Neural cell (in vitro differentiated cells): Measurements from ENCODE around the gene TXNRD3. TPM values are rescaled to one million over a fixed set of nuclear protein-coding genes. Genes with fewer than 3 reads are reported as not detected.

Experiments used
- H2AFZ ChIP-seq: fragments of 200-600, 300-800 bp; sonication (generic), shearing (Covaris generic); 2 replicates; pipeline ENCODE4 v1.6.0; 2014; ENCODE audit warnings: low read depth, mild to moderate bottlenecking, antibody characterized with exemption, low read length, moderate library complexity
- H3F3A ChIP-seq: fragments of 200-600 bp; shearing (Covaris generic); 2 replicates; pipeline ENCODE4 v1.6.1; 2016; ENCODE audit warnings: mild to moderate bottlenecking, moderate library complexity, mixed read lengths, antibody characterized with exemption, low read length; ENCODE audit not compliant: insufficient read depth, poor library complexity, severe bottlenecking
- H3K27ac ChIP-seq: fragments of 200-600, 300-800 bp; sonication (generic), shearing (Covaris generic); 2 replicates; pipeline ENCODE4 v1.5.1; 2014; ENCODE audit warnings: mild to moderate bottlenecking, low read length, moderate library complexity
- H3K27me3 ChIP-seq: fragments of 300-800, 200-600 bp; sonication (generic), shearing (Covaris generic); 2 replicates; pipeline ENCODE4 v1.6.0; 2014; ENCODE audit warnings: mild to moderate bottlenecking, low read depth, low read length, moderate library complexity; ENCODE audit not compliant: insufficient read depth
- H3K36me3 ChIP-seq: fragments of 300-800, 200-600 bp; sonication (generic), shearing (Covaris generic); 2 replicates; pipeline ENCODE4 v1.5.1; 2014; ENCODE audit warnings: mild to moderate bottlenecking, antibody characterized with exemption, low read length, moderate library complexity; ENCODE audit not compliant: insufficient read depth
- H3K4me2 ChIP-seq: fragments of 300-800, 200-600 bp; sonication (generic), shearing (Covaris generic); 2 replicates; pipeline ENCODE4 v1.6.0; 2014; ENCODE audit warnings: mild to moderate bottlenecking, low read length
- H3K4me3 ChIP-seq: fragments of 300-800, 200-600 bp; sonication (generic), shearing (Covaris generic); 2 replicates; pipeline ENCODE4 v1.5.1; 2014; ENCODE audit warnings: mild to moderate bottlenecking, low read length, moderate library complexity
- H3K79me2 ChIP-seq: fragments of 200-600 bp; shearing (Covaris generic); replicated peaks from 2 replicates; pipeline ENCODE4 v1.6.0; 2014; ENCODE audit warnings: mild to moderate bottlenecking, low read length, moderate library complexity; ENCODE audit not compliant: insufficient read depth
- H3K9ac ChIP-seq: fragments of 300-800, 200-600 bp; sonication (generic), shearing (Covaris generic); 2 replicates; pipeline ENCODE4 v1.6.1; 2016; ENCODE audit warnings: mild to moderate bottlenecking, low read length, mixed read lengths
- H3K9me2 ChIP-seq: fragments of 200-600 bp; shearing (Covaris generic); 2 replicates; pipeline ENCODE4 v1.6.1; 2016; ENCODE audit warnings: mild to moderate bottlenecking, low read length, mixed read lengths; ENCODE audit not compliant: insufficient read depth
- H3K9me3 ChIP-seq: fragments of 200-600, 300-800 bp; sonication (generic), shearing (Covaris generic); 2 replicates; pipeline ENCODE4 v1.6.1; 2016; ENCODE audit warnings: mild to moderate bottlenecking, mixed run types, low read length, moderate library complexity, mixed read lengths
- H4K20me1 ChIP-seq: fragments of 200-600 bp; shearing (Covaris generic); 2 replicates; pipeline ENCODE4 v1.6.1; 2016; ENCODE audit warnings: mild to moderate bottlenecking, mixed run types; ENCODE audit not compliant: insufficient read depth
- EP300 ChIP-seq: fragments of 450-650 bp; conservative IDR thresholded peaks from 2 replicates; pipeline ENCODE4 v1.6.1; 2014; ENCODE audit warnings: antibody characterized with exemption, mild to moderate bottlenecking, moderate library complexity; ENCODE audit not compliant: poor library complexity, severe bottlenecking
- EZH2 ChIP-seq: fragments of 200-600, 300-800 bp; shearing (Covaris generic), sonication (generic); IDR thresholded peaks from 2 replicates; pipeline ENCODE4 v1.6.1; 2014; ENCODE audit warnings: antibody characterized with exemption, low read length, borderline replicate concordance, mild to moderate bottlenecking; ENCODE audit not compliant: insufficient read depth, poor library complexity, severe bottlenecking
- MXI1 ChIP-seq: fragments of 450-650 bp; conservative IDR thresholded peaks from 2 replicates; pipeline ENCODE4 v1.6.1; 2014; ENCODE audit warnings: antibody characterized with exemption, mild to moderate bottlenecking; ENCODE audit not compliant: poor library complexity, severe bottlenecking
- POLR2AphosphoS5 ChIP-seq: IDR thresholded peaks from 2 replicates; pipeline ENCODE4 v1.6.1; 2012
- RAD21 ChIP-seq: fragments of 450-650 bp; conservative IDR thresholded peaks from 2 replicates; pipeline ENCODE4 v1.6.1; 2014; ENCODE audit warnings: antibody characterized with exemption, mild to moderate bottlenecking, moderate library complexity
- SMC3 ChIP-seq: fragments of 450-650 bp; conservative IDR thresholded peaks from 2 replicates; pipeline ENCODE4 v1.6.1; 2014; ENCODE audit warnings: antibody characterized with exemption, mild to moderate bottlenecking, moderate library complexity; ENCODE audit not compliant: poor library complexity
- TAF1 ChIP-seq: IDR thresholded peaks from 2 replicates; pipeline ENCODE4 v1.6.1; 2012; ENCODE audit warnings: low read depth
- polyA plus RNA-seq: library from polyadenylated mRNA; depleted of rRNA; stranded (reverse); fragments of >200 nt; gene quantifications from 2 replicates; pipeline ENCODE4 v1.2.3, GENCODE V29; 2014
- TF ChIP-seq, protein P1 (sequence below): fragments of 450-650 bp; IDR thresholded peaks from 2 replicates; pipeline ENCODE4 v1.5.1; 2014; ENCODE audit warnings: antibody characterized with exemption, mild to moderate bottlenecking, moderate library complexity; ENCODE audit not compliant: poor library complexity, severe bottlenecking
- TF ChIP-seq, protein P2 (sequence below): IDR thresholded peaks from 2 replicates; pipeline ENCODE4 v1.6.1; 2012; ENCODE audit warnings: borderline replicate concordance

The TXNRD3 gene
- polyA plus RNA-seq, 1 donor from 2014 or later = 2.2 TPM

DNA sequence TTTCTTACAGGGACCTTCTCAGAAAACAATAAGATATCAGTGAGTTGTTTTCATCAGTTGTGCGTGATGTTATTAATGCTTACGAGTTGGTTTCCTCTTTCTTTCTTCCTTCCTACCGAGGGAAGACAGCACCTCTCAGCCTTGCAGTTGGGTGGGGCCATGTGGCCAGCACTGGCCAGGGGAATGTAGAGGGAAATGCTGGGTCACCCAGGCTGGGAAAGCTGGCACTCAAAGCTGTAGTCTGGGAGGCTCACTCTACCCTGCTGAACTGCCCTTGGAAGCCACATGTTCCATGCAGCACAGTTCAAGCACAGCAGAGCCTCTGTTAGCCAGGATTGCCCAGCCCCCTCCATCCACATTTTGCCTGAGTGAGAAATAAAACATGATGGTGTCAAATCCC lies 39.0 kb upstream of the TXNRD3 start:
- no peaks in the 10 kb centered on the region for H3K9me2 ChIP-seq
- TF ChIP-seq, protein P1, sequence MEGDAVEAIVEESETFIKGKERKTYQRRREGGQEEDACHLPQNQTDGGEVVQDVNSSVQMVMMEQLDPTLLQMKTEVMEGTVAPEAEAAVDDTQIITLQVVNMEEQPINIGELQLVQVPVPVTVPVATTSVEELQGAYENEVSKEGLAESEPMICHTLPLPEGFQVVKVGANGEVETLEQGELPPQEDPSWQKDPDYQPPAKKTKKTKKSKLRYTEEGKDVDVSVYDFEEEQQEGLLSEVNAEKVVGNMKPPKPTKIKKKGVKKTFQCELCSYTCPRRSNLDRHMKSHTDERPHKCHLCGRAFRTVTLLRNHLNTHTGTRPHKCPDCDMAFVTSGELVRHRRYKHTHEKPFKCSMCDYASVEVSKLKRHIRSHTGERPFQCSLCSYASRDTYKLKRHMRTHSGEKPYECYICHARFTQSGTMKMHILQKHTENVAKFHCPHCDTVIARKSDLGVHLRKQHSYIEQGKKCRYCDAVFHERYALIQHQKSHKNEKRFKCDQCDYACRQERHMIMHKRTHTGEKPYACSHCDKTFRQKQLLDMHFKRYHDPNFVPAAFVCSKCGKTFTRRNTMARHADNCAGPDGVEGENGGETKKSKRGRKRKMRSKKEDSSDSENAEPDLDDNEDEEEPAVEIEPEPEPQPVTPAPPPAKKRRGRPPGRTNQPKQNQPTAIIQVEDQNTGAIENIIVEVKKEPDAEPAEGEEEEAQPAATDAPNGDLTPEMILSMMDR = no peak
- TF ChIP-seq SMC3 (no peak), POLR2AphosphoS5 (no peak), MXI1 (no peak), TAF1 (no peak), EP300 (no peak), RAD21 (no peak)
- TF ChIP-seq, protein P2, sequence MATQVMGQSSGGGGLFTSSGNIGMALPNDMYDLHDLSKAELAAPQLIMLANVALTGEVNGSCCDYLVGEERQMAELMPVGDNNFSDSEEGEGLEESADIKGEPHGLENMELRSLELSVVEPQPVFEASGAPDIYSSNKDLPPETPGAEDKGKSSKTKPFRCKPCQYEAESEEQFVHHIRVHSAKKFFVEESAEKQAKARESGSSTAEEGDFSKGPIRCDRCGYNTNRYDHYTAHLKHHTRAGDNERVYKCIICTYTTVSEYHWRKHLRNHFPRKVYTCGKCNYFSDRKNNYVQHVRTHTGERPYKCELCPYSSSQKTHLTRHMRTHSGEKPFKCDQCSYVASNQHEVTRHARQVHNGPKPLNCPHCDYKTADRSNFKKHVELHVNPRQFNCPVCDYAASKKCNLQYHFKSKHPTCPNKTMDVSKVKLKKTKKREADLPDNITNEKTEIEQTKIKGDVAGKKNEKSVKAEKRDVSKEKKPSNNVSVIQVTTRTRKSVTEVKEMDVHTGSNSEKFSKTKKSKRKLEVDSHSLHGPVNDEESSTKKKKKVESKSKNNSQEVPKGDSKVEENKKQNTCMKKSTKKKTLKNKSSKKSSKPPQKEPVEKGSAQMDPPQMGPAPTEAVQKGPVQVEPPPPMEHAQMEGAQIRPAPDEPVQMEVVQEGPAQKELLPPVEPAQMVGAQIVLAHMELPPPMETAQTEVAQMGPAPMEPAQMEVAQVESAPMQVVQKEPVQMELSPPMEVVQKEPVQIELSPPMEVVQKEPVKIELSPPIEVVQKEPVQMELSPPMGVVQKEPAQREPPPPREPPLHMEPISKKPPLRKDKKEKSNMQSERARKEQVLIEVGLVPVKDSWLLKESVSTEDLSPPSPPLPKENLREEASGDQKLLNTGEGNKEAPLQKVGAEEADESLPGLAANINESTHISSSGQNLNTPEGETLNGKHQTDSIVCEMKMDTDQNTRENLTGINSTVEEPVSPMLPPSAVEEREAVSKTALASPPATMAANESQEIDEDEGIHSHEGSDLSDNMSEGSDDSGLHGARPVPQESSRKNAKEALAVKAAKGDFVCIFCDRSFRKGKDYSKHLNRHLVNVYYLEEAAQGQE = no peak
- H3K27me3 ChIP-seq = no peaks in the 10 kb centered on the region
- no peak overlapping the region for H2AFZ ChIP-seq
- H3K27ac ChIP-seq = no peak overlapping the region
- no peaks in the 10 kb centered on the region for H3K79me2 ChIP-seq
- no peaks in the 10 kb centered on the region for H4K20me1 ChIP-seq
- H3K4me3 ChIP-seq = no peak overlapping the region
- H3K9me3 ChIP-seq = no peaks in the 10 kb centered on the region
- H3K36me3 ChIP-seq = no peaks in the 10 kb centered on the region
- H3K9ac ChIP-seq = no peak overlapping the region
- H3F3A ChIP-seq = no peaks in the 10 kb centered on the region
- H3K4me2 ChIP-seq = no peak overlapping the region

DNA sequence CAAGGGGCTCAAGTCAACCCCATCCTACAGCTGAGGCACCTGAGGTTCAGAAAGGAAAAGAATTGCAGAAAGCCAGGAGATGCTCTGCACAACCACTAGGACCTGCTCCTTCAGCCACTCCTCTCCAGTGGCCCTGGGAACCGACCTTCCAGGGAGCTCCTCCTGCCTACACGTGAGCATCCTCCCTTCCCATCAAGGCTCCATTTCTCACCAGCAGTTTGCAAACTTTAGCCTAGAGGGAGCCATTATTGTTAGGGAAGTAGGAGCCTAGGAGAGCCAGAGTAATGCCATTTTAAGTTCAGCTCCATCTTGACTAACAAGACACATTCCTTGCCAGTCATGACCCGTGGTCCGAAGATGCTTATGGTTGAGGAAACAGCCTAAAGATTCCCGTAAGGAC lies 37.9 kb upstream of the TXNRD3 start:
- Histone ChIP-seq H3K27ac (no peak overlapping the region), H3K9ac (no peak overlapping the region), H3K4me2 (no peak overlapping the region), H3K27me3 (no peaks in the 10 kb centered on the region), H4K20me1 (no peaks in the 10 kb centered on the region), H3F3A (no peaks in the 10 kb centered on the region), H2AFZ (no peak overlapping the region), H3K9me2 (no peaks in the 10 kb centered on the region), H3K36me3 (no peaks in the 10 kb centered on the region), H3K4me3 (no peak overlapping the region), H3K79me2 (no peaks in the 10 kb centered on the region), H3K9me3 (no peaks in the 10 kb centered on the region)
- TF ChIP-seq TAF1 (no peak), EP300 (no peak), EZH2 (no peak)
- TF ChIP-seq, protein P1 = no peak
